GM13976 (cell line): ENCODE results near the gene KDM6B.

Experiments used
- DNase-seq: peaks from one replicate; pipeline ENCODE4 v3.0.0; 2012; ENCODE audit warnings: low spot score
- in situ Hi-C: fragments of 300-500 bp; cut with MboI; formaldehyde crosslinking; loops from one replicate; pipeline ENCODE4 v1.12.0; 2022; ENCODE audit warnings: low sequenced_read_pairs, mixed read lengths, inconsistent platforms; ENCODE audit not compliant: unreplicated experiment
- TF ChIP-seq, protein P1 (sequence below): IDR thresholded peaks from 2 replicates; pipeline ENCODE4 v1.5.1; 2012; ENCODE audit warnings: borderline replicate concordance, mild to moderate bottlenecking; ENCODE audit not compliant: insufficient read depth; ENCODE audit errors: extremely low read depth, missing control alignments, control extremely low read depth

KDM6B gene

DNA sequence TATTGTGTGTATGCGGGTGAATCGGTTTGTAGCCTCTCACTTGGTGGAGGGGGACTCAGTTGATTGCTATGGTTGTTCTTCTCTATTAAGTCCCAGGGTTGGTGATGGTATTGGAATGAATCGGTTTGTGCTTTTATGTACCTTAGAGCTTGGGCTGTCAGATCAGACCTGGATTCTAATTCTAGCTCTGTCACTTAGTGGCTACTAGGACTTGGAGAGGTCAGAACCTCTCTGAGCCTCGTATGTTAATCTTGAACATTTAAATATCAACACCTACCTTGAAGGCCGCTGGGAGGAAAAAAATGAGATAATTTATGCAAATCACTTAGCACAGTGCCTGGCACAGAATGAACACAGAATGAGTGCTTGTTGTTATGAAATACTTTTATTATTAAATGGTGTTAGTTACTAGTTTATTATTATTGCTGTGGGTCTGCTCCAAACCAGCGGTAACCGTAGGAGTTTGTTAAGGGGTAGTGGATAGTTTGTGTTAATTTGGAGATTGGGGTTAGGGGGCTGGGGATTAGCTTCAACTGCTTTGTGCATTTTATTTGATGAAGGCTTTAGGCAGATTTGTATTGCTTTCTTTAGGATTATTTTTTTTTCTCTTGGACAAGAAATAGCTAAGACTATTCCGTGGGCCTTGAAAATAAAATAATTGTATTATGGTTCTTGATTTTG, 3.5 kb downstream of the KDM6B start:
- in situ Hi-C loops: no loop called here
- no peak for DNase-seq
- TF ChIP-seq, protein P1, sequence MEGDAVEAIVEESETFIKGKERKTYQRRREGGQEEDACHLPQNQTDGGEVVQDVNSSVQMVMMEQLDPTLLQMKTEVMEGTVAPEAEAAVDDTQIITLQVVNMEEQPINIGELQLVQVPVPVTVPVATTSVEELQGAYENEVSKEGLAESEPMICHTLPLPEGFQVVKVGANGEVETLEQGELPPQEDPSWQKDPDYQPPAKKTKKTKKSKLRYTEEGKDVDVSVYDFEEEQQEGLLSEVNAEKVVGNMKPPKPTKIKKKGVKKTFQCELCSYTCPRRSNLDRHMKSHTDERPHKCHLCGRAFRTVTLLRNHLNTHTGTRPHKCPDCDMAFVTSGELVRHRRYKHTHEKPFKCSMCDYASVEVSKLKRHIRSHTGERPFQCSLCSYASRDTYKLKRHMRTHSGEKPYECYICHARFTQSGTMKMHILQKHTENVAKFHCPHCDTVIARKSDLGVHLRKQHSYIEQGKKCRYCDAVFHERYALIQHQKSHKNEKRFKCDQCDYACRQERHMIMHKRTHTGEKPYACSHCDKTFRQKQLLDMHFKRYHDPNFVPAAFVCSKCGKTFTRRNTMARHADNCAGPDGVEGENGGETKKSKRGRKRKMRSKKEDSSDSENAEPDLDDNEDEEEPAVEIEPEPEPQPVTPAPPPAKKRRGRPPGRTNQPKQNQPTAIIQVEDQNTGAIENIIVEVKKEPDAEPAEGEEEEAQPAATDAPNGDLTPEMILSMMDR: no peak

DNA sequence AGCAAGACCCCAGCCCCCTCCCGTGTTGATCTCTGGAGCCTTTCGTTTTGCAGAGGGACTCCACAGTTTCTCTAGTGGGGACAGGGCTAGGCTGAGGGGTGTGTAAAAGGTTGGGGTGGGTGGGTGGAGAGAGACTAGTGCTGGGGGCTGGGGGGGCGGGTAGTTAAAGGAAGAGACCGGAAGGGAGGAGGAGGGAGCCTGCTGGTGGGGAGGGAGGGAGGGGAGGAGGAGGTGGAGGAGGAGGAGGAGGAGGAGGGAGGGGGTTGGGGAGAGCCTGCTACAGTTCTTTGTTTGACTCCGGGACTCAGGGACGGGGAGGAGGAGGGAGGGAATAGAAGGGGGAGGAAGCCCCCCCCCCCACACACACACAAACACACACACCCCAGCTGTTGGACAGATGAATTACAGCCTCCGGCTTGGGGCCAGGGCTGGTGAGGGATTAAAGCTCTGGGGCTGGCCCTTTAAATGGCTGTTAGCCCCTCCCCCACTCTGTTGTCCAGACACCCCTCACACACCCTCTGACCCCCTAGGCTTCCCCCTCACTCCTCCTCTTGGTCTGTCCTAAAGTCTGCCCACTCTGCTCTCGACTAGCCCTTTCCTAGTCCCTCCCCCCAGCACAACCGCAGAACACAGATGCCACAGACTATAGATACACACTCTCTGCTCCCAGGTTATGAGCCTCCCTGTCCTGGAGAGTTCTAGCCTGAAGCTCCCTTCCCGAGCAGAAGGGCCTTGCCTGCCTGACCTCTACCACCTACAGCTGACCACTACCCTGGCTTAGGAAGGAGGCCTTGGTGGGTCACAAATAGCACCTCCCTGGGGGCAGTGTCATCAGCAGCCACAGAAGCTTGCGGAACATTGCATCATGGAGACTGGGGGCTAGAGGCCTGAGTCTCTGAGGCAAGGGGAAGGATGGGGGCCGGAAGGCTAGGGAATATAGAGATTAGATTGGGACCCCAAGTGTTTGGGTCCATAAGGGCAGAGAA, 4.4 kb downstream of the KDM6B start:
- TF ChIP-seq, protein P1: no peak
- in situ Hi-C loops: no loop called here
- no peak for DNase-seq

DNA sequence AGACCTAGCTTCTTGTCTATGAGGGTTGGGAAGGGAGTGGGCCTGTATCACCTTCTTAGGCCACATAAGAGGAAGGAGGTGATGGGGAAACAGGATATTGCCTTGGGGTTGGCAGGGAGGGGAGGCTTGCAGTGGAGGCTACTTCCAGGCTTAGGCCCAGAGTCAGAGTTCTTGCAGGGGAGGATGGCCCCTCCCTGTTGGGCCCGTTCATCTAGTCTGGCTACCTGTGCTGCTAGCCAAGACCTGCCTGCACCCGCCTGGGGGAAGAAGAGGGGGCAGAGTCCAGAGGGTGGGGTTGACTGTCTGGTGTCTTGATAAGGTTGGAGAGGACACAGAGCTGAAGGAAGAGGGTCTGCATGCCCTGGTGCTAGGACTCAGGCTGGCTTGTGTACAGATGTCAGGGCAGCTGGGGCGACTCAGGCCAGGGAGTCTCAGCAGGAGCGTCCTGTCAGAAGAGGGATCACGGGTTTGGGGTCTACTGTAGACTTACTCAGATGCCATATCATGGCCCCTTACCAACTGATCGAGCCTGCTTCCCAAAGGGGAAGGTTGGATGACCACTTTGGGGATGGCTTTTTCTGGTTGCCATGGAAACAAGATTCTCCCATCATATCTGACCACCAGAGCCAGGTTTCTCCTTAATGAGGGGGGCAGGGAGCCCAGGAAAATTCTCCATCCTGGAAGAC, 5.3 kb downstream of the KDM6B start:
- in situ Hi-C loops: no loop called here
- no peak for DNase-seq
- TF ChIP-seq, protein P1: no peak

DNA sequence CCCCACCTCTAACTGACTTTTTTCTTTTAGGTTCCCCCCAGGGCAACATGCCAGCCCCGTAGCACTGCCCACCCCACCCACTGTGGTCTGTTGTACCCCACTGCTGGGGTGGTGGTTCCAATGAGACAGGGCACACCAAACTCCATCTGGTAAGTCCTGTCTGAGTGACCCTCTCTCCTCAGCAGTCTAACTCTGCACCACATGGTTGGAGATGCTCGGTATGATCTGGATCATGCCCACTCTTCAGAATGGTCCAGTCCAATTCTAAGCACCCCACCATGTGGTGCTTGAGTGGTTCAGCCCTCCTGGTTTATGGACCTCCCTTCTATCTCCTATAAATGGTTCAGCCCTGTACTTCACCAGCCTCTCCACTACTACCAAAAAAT, 5.9 kb downstream of the KDM6B start:
- in situ Hi-C loops: no loop called here
- DNase-seq: no peak
- TF ChIP-seq, protein P1: no peak

DNA sequence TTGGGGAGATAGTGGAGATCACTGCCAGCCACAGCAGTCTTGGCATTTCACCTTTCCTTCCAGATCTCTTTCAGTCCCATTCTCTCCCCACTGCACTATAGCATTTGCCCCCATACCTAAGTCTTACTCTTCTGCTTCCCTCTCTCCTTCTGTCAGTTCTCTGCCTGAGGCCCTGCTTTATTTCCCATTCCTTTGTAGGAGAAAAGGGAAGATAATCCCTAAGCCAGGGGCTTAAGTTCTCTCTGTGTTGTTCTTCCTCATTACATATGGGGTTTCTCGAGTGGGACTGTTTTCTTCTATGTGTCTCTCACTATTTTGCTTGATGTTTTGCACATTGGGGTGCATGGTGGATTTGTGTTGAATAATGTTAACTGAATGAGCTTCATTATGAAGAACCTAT, 6.4 kb downstream of the KDM6B start:
- no peak for DNase-seq
- in situ Hi-C loops: no loop called here
- TF ChIP-seq, protein P1: no peak

DNA sequence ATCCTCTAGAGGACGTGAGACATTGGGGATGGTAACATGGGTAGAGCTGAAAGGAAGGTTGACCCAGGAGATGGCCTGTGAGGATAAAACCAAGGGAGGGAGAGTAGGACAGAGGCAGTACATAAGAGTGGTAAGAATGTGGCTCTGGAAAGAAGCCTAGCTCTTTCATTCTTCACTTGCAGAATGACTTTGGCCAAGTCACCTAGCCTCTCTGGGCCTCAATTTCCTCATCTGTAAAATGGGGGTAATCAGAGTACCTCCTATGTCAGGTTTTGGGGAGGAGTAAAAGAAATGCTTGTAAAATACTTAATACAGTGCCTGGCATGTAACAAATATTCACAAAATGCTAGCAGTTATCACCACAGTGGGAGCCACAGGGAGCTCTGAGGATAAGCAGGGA, 6.9 kb downstream of the KDM6B start:
- in situ Hi-C loops: no loop called here
- TF ChIP-seq, protein P1: no peak
- no peak for DNase-seq
